Fibroblast of pulmonary artery (primary cell): Measurements from ENCODE around the gene TPM3.
"Not testable (repeated sequence)": the region's sequence is repeated elsewhere in the genome, so short reads cannot be mapped to it uniquely, and the experiment has no call there.

ENCODE experiments used
- DNase-seq: peaks from one replicate; pipeline ENCODE4 v3.0.0-alpha.2; 2010; ENCODE audit warnings: low read depth
- H3K4me3 ChIP-seq: replicated peaks from 2 replicates; pipeline ENCODE4 v1.5.1; 2011; ENCODE audit warnings: low read depth, mild to moderate bottlenecking, control low read depth, low read length, moderate library complexity
- CTCF ChIP-seq: IDR thresholded peaks from 2 replicates; pipeline ENCODE4 v1.5.1; 2011; ENCODE audit warnings: mild to moderate bottlenecking, control low read depth, low read length, inconsistent platforms; ENCODE audit errors: missing control alignments

TPM3 gene

GRCh38 chr1:154133256-154133655 lies 58.6 kb downstream of the TPM3 start:
- TF ChIP-seq CTCF = no peak
- no peak for DNase-seq
- H3K4me3 ChIP-seq = no peak overlapping the region

- TF ChIP-seq CTCF = no peak
- DNase-seq = no peak
- H3K4me3 ChIP-seq = no peak overlapping the region
Measured at GRCh38 chr1:154129391-154129970, 62.4 kb downstream of the TPM3 start.

GRCh38 chr1:154123205-154123604 lies 68.7 kb downstream of the TPM3 start:
- DNase-seq, H3K4me3 ChIP-seq: not testable (repeated sequence)

GRCh38 chr1:154117642-154118041 lies 74.3 kb downstream of the TPM3 start:
- TF ChIP-seq CTCF = no peak
- DNase-seq = no peak

GRCh38 chr1:154115180-154115579 lies 76.7 kb downstream of the TPM3 start:
- no peak overlapping the region for H3K4me3 ChIP-seq
- no peak for TF ChIP-seq CTCF
- peak; percentile 4 for DNase-seq

More at GRCh38 chr1:154117642-154118041, 74.3 kb downstream of the TPM3 start:
- H3K4me3 ChIP-seq = no peak overlapping the region
